ENCODE measurements around the gene TRANK1. TPM values are rescaled to one million over a fixed set of nuclear protein-coding genes. Genes with fewer than 3 reads are reported as not detected.

TRANK1 gene
- polyA plus RNA-seq, 3 donors from 2014 or later: 19.4 to 52.7 (median 24.6) TPM

GRCh38 chr3:36803091-36803791 is 141.6 kb downstream of the TRANK1 start:
- Mint-ChIP-seq H3K27ac (no peak overlapping the region), H3K4me3 (no peak overlapping the region), H3K27me3 (ENCODE audit: low read depth in 3 of 3) (peaks cover 4 to 29% (median 10%) of the 10 kb centered on the region in 3 donors), H3K4me1 (no peaks in the 10 kb centered on the region), H3K9me3 (peaks cover 7 to 15% (median 12%) of the 10 kb centered on the region in 6 donors), H3K36me3 (peaks cover 0 to 11% (median 0%) of the 10 kb centered on the region in 3 donors)
- no peak for DNase-seq

GRCh38 chr3:36800533-36801116 is 144.2 kb downstream of the TRANK1 start:
- no peak overlapping the region for H3K27ac Mint-ChIP-seq
- H3K36me3 Mint-ChIP-seq: peaks cover 0 to 4% (median 0%) of the 10 kb centered on the region in 3 donors
- peaks cover 0 to 6% (median 5%) of the 10 kb centered on the region in 6 donors for H3K9me3 Mint-ChIP-seq
- no peak for DNase-seq
- no peak overlapping the region for H3K4me3 Mint-ChIP-seq
- peaks cover 4 to 27% (median 9%) of the 10 kb centered on the region in 3 donors for H3K27me3 Mint-ChIP-seq (ENCODE audit: low read depth in 3 of 3)
- no peaks in the 10 kb centered on the region for H3K4me1 Mint-ChIP-seq

GRCh38 chr3:36796881-36797280 is 148.0 kb downstream of the TRANK1 start:
- Mint-ChIP-seq H3K36me3 (peaks cover 0 to 3% (median 0%) of the 10 kb centered on the region in 3 donors), H3K4me1 (no peaks in the 10 kb centered on the region), H3K4me3 (no peak overlapping the region), H3K9me3 (peaks cover 0 to 2% (median 0%) of the 10 kb centered on the region in 6 donors), H3K27ac (no peak overlapping the region), H3K27me3 (ENCODE audit: low read depth in 3 of 3) (peaks cover 1 to 10% (median 9%) of the 10 kb centered on the region in 3 donors)
- DNase-seq: no peak

GRCh38 chr3:36796161-36796560 is 148.7 kb downstream of the TRANK1 start:
- DNase-seq: no peak
- no peaks in the 10 kb centered on the region for H3K4me1 Mint-ChIP-seq
- H3K27ac Mint-ChIP-seq: no peak overlapping the region
- H3K4me3 Mint-ChIP-seq: no peak overlapping the region
- H3K9me3 Mint-ChIP-seq: peaks cover 0 to 2% (median 0%) of the 10 kb centered on the region in 6 donors
- H3K27me3 Mint-ChIP-seq (ENCODE audit: low read depth in 3 of 3): peaks cover 4 to 7% (median 6%) of the 10 kb centered on the region in 3 donors
- peaks cover 0 to 3% (median 0%) of the 10 kb centered on the region in 3 donors for H3K36me3 Mint-ChIP-seq

GRCh38 chr3:36795622-36796021 is 149.2 kb downstream of the TRANK1 start:
- H3K27me3 Mint-ChIP-seq (ENCODE audit: low read depth in 3 of 3): peaks cover 4 to 7% (median 4%) of the 10 kb centered on the region in 3 donors
- peaks cover 0 to 2% (median 0%) of the 10 kb centered on the region in 3 donors for H3K36me3 Mint-ChIP-seq
- no peaks in the 10 kb centered on the region for H3K4me1 Mint-ChIP-seq
- DNase-seq: no peak
- H3K4me3 Mint-ChIP-seq: no peak overlapping the region
- no peak overlapping the region for H3K27ac Mint-ChIP-seq
- peaks cover 0 to 2% (median 0%) of the 10 kb centered on the region in 6 donors for H3K9me3 Mint-ChIP-seq

GRCh38 chr3:36792342-36792741 is 152.5 kb downstream of the TRANK1 start:
- Mint-ChIP-seq H3K36me3 (no peaks in the 10 kb centered on the region), H3K27ac (no peak overlapping the region), H3K27me3 (ENCODE audit: low read depth in 3 of 3) (peaks cover 0 to 2% (median 2%) of the 10 kb centered on the region in 3 donors), H3K4me1 (no peaks in the 10 kb centered on the region), H3K4me3 (no peak overlapping the region), H3K9me3 (no peaks in the 10 kb centered on the region)
- DNase-seq: peak in 2 of 3 donors; percentile 4 to 28

- no peak overlapping the region for H3K4me3 Mint-ChIP-seq
- H3K4me1 Mint-ChIP-seq: no peaks in the 10 kb centered on the region
- H3K9me3 Mint-ChIP-seq: no peaks in the 10 kb centered on the region
- no peaks in the 10 kb centered on the region for H3K36me3 Mint-ChIP-seq
- peaks cover 0 to 2% (median 2%) of the 10 kb centered on the region in 3 donors for H3K27me3 Mint-ChIP-seq (ENCODE audit: low read depth in 3 of 3)
- H3K27ac Mint-ChIP-seq: no peak overlapping the region
- no peak for DNase-seq
Measured at GRCh38 chr3:36790765-36791164, 154.1 kb downstream of the TRANK1 start.

GRCh38 chr3:36786921-36787890 is 157.6 kb downstream of the TRANK1 start:
- peaks cover 0 to 2% (median 2%) of the 10 kb centered on the region in 3 donors for H3K27me3 Mint-ChIP-seq (ENCODE audit: low read depth in 3 of 3)
- H3K4me3 Mint-ChIP-seq: no peak overlapping the region
- H3K9me3 Mint-ChIP-seq: no peaks in the 10 kb centered on the region
- DNase-seq: no peak
- no peaks in the 10 kb centered on the region for H3K4me1 Mint-ChIP-seq
- no peaks in the 10 kb centered on the region for H3K36me3 Mint-ChIP-seq
- H3K27ac Mint-ChIP-seq: no peak overlapping the region

- Mint-ChIP-seq H3K27me3 (ENCODE audit: low read depth in 3 of 3) (peaks cover 0 to 4% (median 3%) of the 10 kb centered on the region in 3 donors), H3K36me3 (no peaks in the 10 kb centered on the region), H3K27ac (no peak overlapping the region), H3K4me3 (no peak overlapping the region), H3K4me1 (no peaks in the 10 kb centered on the region), H3K9me3 (peaks cover 0 to 2% (median 0%) of the 10 kb centered on the region in 6 donors)
- no peak for DNase-seq
Measured at GRCh38 chr3:36784138-36784635, 160.7 kb downstream of the TRANK1 start.

GRCh38 chr3:36777424-36778218 is 167.2 kb downstream of the TRANK1 start:
- no peak for DNase-seq
- Mint-ChIP-seq H3K27ac (no peak overlapping the region), H3K36me3 (no peaks in the 10 kb centered on the region), H3K27me3 (ENCODE audit: low read depth in 3 of 3) (peaks cover 3 to 6% (median 4%) of the 10 kb centered on the region in 3 donors), H3K4me3 (no peak overlapping the region), H3K9me3 (peaks cover 0 to 2% (median 0%) of the 10 kb centered on the region in 6 donors), H3K4me1 (no peaks in the 10 kb centered on the region)

All from immature natural killer cell (primary cell).